Naive thymus-derived CD8-positive, alpha-beta T cell (primary cell): ENCODE results near the gene PKMYT1. TPM values are rescaled to one million over a fixed set of nuclear protein-coding genes. Genes with fewer than 3 reads are reported as not detected.

Experiments
- ATAC-seq, 2 donors: fragments of 150-1000 bp; cut with Tn5 transposase in 1 of 2; sonication (Bioruptor Pico), chemical (Tn5 transposase) in 1 of 2; 1 replicate in 1 of 2; 2 replicates in 1 of 2; pipeline ENCODE4 v1.10.0; 2021; ENCODE audit warnings: mild to moderate bottlenecking in 2 of 2, moderate library complexity in 2 of 2
- POLR2A ChIA-PET: fragments of 350-600 bp; sonication (Branson Sonifier 250); formaldehyde crosslinking; loops from one replicate; lab custom pipeline; 2021; ENCODE audit warnings: antibody characterized with exemption; lab: Charles Lee
- DNase-seq, 10 donors: peaks; one replicate each; pipeline versions ENCODE4 v3.0.0 to v3.0.0-alpha.2; 2020 to 2022
- H3K27ac Mint-ChIP-seq, 10 donors: one replicate each; pipeline ENCODE4 v1.8.0; 2020 to 2022; ENCODE audit warnings: mild to moderate bottlenecking in 10 of 10, mixed read lengths in 10 of 10, moderate library complexity in 4 of 10, inconsistent platforms in 1 of 10
- H3K27me3 Mint-ChIP-seq, 5 donors: one replicate each; pipeline ENCODE4 v1.8.0; 2021 to 2022; ENCODE audit warnings: mixed read lengths in 5 of 5
- H3K36me3 Mint-ChIP-seq, 3 donors: one replicate each; pipeline ENCODE4 v1.8.0; 2020 to 2022; ENCODE audit warnings: mixed read lengths in 3 of 3, mild to moderate bottlenecking in 2 of 3, inconsistent platforms in 1 of 3
- H3K4me1 Mint-ChIP-seq, 4 donors: one replicate each; pipeline ENCODE4 v1.8.0; 2021 to 2022; ENCODE audit warnings: mixed read lengths in 4 of 4
- H3K4me3 Mint-ChIP-seq, 10 donors: one replicate each; pipeline ENCODE4 v1.8.0; 2020 to 2022; ENCODE audit warnings: mild to moderate bottlenecking in 10 of 10, mixed read lengths in 10 of 10, moderate library complexity in 6 of 10, inconsistent platforms in 1 of 10
- H3K9me3 Mint-ChIP-seq, 9 donors: one replicate each; pipeline ENCODE4 v1.8.0; 2020 to 2022; ENCODE audit warnings: mixed read lengths in 9 of 9, mild to moderate bottlenecking in 3 of 9, inconsistent platforms in 1 of 9, moderate library complexity in 1 of 9
- polyA plus RNA-seq, 3 donors: library from polyadenylated mRNA; unstranded; fragments of 300-500 nt; fragmentation: Illumina TruSeq; gene quantifications; one replicate each; pipeline ENCODE4 v1.2.3, GENCODE V29; 2021
- total RNA-seq, 8 experiments: library from RNA in 2 of 8; stranded (reverse) in 2 of 8; gene quantifications; one replicate each; pipeline ENCODE4 v1.2.3 and lab custom pipeline; 2021 to 2026

PKMYT1 gene
- total and polyA plus RNA-seq, 5 experiments from 2014 or later: 0.37 TPM; not detected in 4

DNA sequence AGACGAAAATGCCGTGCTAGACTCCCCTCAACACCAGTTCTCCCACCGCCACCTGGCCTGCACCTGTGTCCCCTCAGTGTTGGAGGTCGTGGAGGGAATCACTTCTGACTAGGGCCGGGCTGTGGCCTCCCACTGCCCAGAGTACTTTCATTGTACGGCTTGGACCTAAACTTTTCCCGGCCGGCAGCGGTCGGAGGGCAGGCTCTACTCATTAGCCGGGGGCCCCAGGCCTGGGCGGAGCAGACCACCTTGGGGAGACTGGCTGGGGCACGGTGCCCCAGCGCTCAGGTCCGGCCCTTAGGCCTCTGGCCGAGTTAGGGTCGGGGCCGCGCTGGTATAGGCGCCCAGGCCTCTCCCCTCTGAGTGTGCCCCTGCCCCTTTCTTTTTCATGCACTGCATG lies 37.1 kb upstream of the PKMYT1 start:
- DNase-seq (peak in 1 of 10 donors; percentile 52), ATAC-seq (no peak)
- H3K4me3 Mint-ChIP-seq: no peak overlapping the region
- H3K4me1 Mint-ChIP-seq: peaks cover 13 to 39% (median 32%) of the 10 kb centered on the region in 4 donors
- H3K36me3 Mint-ChIP-seq: no peaks in the 10 kb centered on the region
- no peak overlapping the region for H3K27ac Mint-ChIP-seq
- H3K9me3 Mint-ChIP-seq: no peaks in the 10 kb centered on the region
- POLR2A ChIA-PET: no interaction called here
- peaks cover 0 to 7% (median 2%) of the 10 kb centered on the region in 5 donors for H3K27me3 Mint-ChIP-seq

DNA sequence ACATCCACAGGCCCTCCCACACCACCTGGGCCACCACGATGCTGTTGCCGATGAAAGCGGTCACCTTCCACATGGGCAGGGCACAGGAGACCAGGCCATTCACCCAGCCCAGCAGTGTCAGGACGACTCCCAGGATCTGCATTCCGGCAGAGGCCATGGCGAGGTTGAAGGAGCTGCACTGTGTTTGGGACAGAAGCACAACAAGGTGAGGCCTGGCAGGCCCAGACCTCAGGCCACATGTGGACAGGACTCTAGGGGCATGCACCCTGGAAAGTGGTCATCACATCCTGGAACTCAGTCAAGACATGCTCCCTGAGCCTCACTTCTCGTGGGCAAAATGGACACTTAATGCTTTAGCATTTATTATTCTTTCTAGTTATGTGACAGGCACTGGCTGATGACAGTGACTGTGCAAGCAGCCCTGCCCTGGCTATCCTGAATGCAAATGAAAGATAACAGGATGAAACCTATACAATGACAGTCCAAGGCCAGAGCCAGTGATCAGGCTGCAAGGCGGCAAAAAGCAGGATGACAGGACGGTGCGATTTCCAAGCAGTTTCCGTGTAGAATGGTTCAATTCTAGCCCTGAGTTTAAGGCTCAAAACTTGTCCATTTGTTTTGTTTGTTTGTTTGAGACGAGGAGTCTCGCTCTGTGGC lies 35.7 kb upstream of the PKMYT1 start:
- Mint-ChIP-seq H3K36me3 (no peaks in the 10 kb centered on the region), H3K4me1 (peaks cover 2 to 25% (median 20%) of the 10 kb centered on the region in 4 donors), H3K27me3 (peaks cover 0 to 13% (median 2%) of the 10 kb centered on the region in 5 donors), H3K9me3 (no peaks in the 10 kb centered on the region), H3K4me3 (peak overlapping the region in 1 of 10 donors; percentile 74), H3K27ac (peak overlapping the region in 1 of 10 donors; percentile 52)
- DNase-seq (no peak), ATAC-seq (no peak)
- POLR2A ChIA-PET: no interaction called here

DNA sequence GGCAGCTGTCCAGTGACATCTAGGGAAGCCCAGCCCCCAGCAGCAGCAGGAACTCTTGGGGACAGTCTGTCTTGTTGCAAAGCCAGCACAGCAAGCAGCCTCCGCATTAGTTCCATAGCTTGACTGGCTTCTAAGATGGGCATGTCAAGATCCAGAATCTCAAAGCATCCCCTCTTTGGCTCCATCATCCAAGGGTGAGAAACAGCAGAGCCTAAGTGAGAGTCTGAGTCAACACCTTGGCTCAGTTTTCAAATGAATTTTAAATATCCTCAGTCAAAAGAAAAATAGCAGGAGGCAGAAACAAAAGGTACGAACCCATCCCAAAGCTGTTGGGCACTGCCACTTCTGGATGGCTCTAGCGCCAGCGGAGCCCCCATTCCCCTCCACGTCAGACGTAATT lies 34.7 kb upstream of the PKMYT1 start:
- POLR2A ChIA-PET: interaction anchor here (0.8 kb wide), 1 partner anchor 13 kb away, joined by 3 read pairs; no protein-coding TSS in a partner anchor

DNA sequence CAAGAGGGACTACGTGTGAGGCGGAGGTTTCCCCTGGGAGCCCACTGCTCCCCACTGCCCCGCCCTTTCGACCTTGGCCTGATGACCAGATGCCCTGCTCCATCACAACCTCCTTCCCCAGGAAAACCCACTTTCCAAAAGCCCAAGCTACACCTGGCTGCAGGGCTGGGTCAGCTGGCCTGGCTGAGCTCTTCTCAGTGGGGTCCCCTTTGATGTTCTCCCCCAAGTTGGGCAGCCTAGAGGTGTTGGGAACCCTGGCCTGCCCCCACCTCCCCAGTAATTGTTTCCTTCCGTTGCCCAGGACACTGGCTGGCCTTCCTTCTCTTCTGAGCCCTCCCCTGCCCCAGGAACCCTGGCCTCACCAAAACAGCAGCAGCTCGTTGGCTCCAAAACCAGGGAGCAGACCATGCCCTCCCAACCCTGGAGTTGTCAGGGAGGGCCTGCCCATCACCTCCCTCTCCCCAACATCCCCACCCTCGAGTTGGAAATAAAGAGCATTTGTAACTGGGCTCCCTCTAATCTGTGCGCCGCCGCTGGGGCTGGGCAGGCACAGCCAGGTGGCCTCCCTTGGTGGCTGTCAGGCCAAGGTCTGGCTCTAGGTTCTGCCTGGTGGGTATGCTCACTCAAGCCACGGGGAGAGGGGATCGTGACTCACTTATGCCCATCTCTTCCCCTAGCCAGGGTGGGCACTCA lies 33.9 kb upstream of the PKMYT1 start:
- DNase-seq (peak in 1 of 10 donors; percentile 43), ATAC-seq (no peak)
- peaks cover 0 to 13% (median 7%) of the 10 kb centered on the region in 4 donors for H3K4me1 Mint-ChIP-seq
- peaks cover 0 to 13% (median 2%) of the 10 kb centered on the region in 5 donors for H3K27me3 Mint-ChIP-seq
- H3K27ac Mint-ChIP-seq: no peak overlapping the region
- H3K9me3 Mint-ChIP-seq: no peaks in the 10 kb centered on the region
- no peaks in the 10 kb centered on the region for H3K36me3 Mint-ChIP-seq
- POLR2A ChIA-PET: interaction anchor here (1.2 kb wide), 1 partner anchor 10 kb away, joined by 3 read pairs; no protein-coding TSS in a partner anchor
- no peak overlapping the region for H3K4me3 Mint-ChIP-seq

More for the DNA sequence above, 34.7 kb upstream of the PKMYT1 start:
- DNase-seq (peak in 1 of 10 donors; percentile 40), ATAC-seq (no peak)
- peaks cover under 1 to 19% (median 13%) of the 10 kb centered on the region in 4 donors for H3K4me1 Mint-ChIP-seq
- no peaks in the 10 kb centered on the region for H3K36me3 Mint-ChIP-seq
- H3K9me3 Mint-ChIP-seq: no peaks in the 10 kb centered on the region
- no peak overlapping the region for H3K27ac Mint-ChIP-seq
- H3K4me3 Mint-ChIP-seq: no peak overlapping the region
- peaks cover 0 to 13% (median 2%) of the 10 kb centered on the region in 5 donors for H3K27me3 Mint-ChIP-seq

DNA sequence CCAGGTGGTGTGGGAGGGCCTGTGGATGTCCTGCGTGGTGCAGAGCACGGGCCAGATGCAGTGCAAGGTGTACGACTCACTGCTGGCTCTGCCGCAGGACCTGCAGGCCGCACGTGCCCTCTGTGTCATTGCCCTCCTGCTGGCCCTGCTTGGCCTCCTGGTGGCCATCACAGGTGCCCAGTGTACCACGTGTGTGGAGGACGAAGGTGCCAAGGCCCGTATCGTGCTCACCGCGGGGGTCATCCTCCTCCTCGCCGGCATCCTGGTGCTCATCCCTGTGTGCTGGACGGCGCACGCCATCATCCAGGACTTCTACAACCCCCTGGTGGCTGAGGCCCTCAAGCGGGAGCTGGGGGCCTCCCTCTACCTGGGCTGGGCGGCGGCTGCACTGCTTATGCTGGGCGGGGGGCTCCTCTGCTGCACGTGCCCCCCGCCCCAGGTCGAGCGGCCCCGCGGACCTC lies 33.3 kb upstream of the PKMYT1 start:
- Mint-ChIP-seq H3K27ac (no peak overlapping the region), H3K4me3 (no peak overlapping the region), H3K4me1 (peaks cover 2 to 17% (median 11%) of the 10 kb centered on the region in 4 donors), H3K36me3 (no peaks in the 10 kb centered on the region), H3K27me3 (peaks cover 0 to 13% (median 2%) of the 10 kb centered on the region in 5 donors), H3K9me3 (no peaks in the 10 kb centered on the region)
- ATAC-seq (no peak), DNase-seq (peak in 1 of 10 donors; percentile 53)
- POLR2A ChIA-PET: interaction anchor here (1.2 to 10.1 kb wide), 2 partner anchors 10 to 12 kb away, joined by 3 to 170 read pairs; partner anchors contain the start of genes CLDN6, HCFC1R1, THOC6 and TNFRSF12A

DNA sequence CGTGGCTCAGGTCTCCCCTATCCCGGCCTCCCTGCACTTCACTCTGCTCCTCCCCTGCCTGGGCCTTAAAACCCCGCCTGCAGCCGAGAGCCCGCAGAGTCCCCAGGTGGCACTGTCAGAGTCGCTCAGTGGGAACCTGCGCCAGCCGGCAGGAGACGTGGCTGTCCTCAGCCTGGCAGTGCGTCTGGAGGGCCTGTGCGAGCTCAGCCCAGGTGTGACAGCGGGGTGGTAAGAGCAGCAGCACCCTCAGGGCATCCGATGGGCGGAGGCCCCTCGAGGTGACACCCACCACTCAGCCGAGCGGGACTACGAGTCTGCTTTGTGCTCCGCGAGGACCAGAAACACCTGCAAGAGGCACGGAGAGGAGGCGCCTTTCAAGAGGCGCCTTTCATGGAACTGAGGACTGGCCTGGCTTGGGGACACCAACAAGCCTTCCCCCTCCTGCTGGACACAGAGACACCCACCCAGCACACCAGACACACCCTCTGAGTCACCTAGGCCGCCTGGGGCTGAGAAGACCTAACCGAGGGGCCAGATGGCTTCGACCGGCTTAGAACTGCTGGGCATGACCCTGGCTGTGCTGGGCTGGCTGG lies 32.7 kb upstream of the PKMYT1 start, which contains the start of gene CLDN9:
CLDN9 (plus strand) TSS at position 96 of the 593 bp plus-strand sequence; CDS start at position 536, 440 bp downstream.
- no peaks in the 10 kb centered on the region for H3K36me3 Mint-ChIP-seq
- no peaks in the 10 kb centered on the region for H3K9me3 Mint-ChIP-seq
- H3K27me3 Mint-ChIP-seq: peaks cover 0 to 13% (median 2%) of the 10 kb centered on the region in 5 donors
- DNase-seq: peak in 1 of 10 donors; percentile 59
- peaks cover 8 to 17% (median 13%) of the 10 kb centered on the region in 4 donors for H3K4me1 Mint-ChIP-seq
- H3K27ac Mint-ChIP-seq: no peak within 1 kb of the TSS
- POLR2A ChIA-PET: interaction anchor here (10.1 kb wide), 1 partner anchor 12 kb away, joined by 170 read pairs; the partner anchor contains the start of genes CLDN6, HCFC1R1, THOC6 and TNFRSF12A
- ATAC-seq: peak; percentile 48 to 55
- H3K4me3 Mint-ChIP-seq: peak within 1 kb of the TSS in 2 of 10 donors; percentile 7 to 8

DNA sequence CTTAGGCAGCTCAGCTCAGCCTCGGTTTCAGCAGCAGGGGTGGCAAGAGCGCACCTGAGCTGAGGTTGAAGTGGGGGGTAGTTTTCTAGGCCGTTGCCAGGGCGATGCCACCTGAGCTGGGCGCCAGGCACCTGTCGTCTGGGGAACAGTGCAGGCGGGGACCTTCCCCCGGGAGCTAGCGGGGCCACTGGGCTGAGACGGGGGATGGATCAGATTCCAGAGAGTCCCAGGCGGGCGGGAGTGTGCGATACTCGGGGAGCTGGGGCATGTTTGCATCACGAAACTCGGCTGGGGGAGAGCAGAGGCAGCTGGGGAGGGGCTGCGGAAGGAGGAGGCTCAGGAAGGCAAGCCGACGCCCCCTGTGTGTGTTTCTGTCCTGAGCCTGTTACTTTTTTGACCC lies 32.0 kb upstream of the PKMYT1 start:
- peaks cover 12 to 23% (median 18%) of the 10 kb centered on the region in 4 donors for H3K4me1 Mint-ChIP-seq
- H3K4me3 Mint-ChIP-seq: peak overlapping the region in 2 of 10 donors; percentile 7 to 8
- ATAC-seq (peak; percentile 36 to 39), DNase-seq (peak in 1 of 10 donors; percentile 53)
- no peak overlapping the region for H3K27ac Mint-ChIP-seq
- no peaks in the 10 kb centered on the region for H3K36me3 Mint-ChIP-seq
- H3K27me3 Mint-ChIP-seq: peaks cover 0 to 13% (median 2%) of the 10 kb centered on the region in 5 donors
- H3K9me3 Mint-ChIP-seq: no peaks in the 10 kb centered on the region
- POLR2A ChIA-PET: interaction anchor here (0.6 to 10.1 kb wide), 2 partner anchors 13 to 1475 kb away, joined by 3 to 170 read pairs; partner anchors contain the start of genes CLDN6, HCFC1R1, THOC6 and TNFRSF12A

DNA sequence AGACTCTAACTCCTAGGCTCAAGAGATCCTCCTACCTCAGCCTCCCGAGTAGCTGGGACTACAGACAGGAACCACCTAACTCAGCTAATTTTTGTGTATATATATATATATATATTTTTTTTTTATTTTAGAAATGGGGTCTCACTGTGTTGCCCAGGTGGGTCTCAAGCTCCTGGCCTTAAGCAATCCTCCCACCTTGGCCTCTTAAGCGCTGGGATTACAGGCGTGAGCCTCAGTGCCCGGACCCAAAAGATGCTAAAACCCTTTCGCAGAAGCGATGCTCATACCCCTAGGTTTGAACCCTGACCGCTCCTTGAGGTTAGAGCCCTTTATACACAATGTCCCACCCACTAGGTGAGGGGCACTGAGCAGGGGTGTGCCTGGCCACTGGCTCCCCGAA lies 30.3 kb upstream of the PKMYT1 start:
- Mint-ChIP-seq H3K9me3 (no peaks in the 10 kb centered on the region), H3K4me3 (no peak overlapping the region), H3K36me3 (no peaks in the 10 kb centered on the region), H3K27me3 (peaks cover 0 to 14% (median 1%) of the 10 kb centered on the region in 5 donors), H3K27ac (no peak overlapping the region), H3K4me1 (peaks cover 16 to 32% (median 26%) of the 10 kb centered on the region in 4 donors)
- POLR2A ChIA-PET: interaction anchor here (0.6 to 10.1 kb wide), 3 partner anchors 10 to 55 kb away, joined by 4 to 170 read pairs (median 5); partner anchors contain the start of genes CLDN6, HCFC1R1, IL32 and THOC6
- no peak for DNase-seq
- no peak for ATAC-seq

DNA sequence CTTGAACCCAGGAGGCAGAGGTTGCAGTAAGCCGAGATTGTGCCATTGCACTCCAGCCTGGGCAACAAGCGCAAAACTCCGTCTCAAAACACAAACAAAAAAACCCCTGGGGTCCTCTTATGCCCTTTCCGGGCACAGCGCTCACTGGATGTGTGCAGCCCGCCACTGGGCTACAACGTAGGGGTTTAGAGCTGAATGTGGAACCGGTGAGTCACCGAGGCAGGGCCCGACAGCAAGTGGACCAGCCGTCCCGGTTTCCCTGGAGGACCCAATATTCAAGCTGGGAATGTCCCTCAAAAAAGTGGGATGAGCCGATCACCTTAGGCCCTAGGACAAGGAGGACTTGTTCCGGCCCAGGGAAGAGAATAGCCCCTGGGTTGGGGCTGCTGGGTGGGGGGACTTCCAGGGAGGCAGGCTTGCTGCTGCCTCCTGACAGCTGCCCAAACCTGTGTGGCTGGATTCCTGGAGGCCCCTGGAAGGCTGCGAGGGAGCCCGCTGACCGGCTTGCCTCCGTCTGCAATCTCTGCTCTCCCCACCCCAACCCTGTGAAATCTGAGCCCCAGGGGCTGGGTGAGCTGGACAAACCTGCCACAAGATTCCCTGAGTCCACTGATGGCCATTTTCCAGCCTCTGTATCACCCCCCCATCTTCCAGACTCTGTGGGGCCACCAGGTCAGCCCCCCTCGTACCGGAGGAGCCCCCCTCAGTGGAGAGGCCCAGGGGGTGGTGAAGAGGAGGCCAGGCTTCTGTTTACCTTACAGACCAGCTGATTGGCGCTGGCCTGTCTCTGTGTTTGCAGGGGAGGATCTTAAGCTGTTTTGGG lies 29.5 kb upstream of the PKMYT1 start:
- peaks cover 16 to 35% (median 29%) of the 10 kb centered on the region in 4 donors for H3K4me1 Mint-ChIP-seq
- DNase-seq: no peak
- ATAC-seq: no peak
- H3K4me3 Mint-ChIP-seq: peak overlapping the region in 1 of 10 donors; percentile 24
- no peaks in the 10 kb centered on the region for H3K36me3 Mint-ChIP-seq
- H3K27ac Mint-ChIP-seq: no peak overlapping the region
- H3K27me3 Mint-ChIP-seq: peaks cover 0 to 16% (median 1%) of the 10 kb centered on the region in 5 donors
- H3K9me3 Mint-ChIP-seq: no peaks in the 10 kb centered on the region
- POLR2A ChIA-PET: interaction anchor here (10.1 kb wide), 1 partner anchor 15 kb away, joined by 170 read pairs; the partner anchor contains the start of genes CLDN6, HCFC1R1, THOC6 and TNFRSF12A

DNA sequence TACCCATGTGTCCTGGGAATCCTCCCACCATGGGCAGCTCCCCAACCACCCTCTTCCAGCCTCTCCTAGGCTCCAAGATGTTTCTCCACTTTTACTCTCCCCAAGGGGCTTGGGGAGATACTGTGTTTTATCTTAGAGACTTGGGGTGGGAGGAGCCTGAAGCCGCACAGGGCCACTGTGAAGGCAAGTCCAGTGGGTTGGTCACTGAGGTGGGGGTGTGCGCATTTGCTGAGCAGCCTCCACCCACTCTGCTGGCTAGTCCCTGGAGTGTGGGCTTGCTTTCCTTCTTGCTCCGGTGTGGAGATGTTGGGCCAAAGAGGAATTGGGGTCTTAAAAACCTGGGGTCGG lies 28.4 kb upstream of the PKMYT1 start:
- DNase-seq (no peak), ATAC-seq (no peak)
- POLR2A ChIA-PET: interaction anchor here (1.1 to 10.1 kb wide), 2 partner anchors 17 to 28 kb away, joined by 3 to 170 read pairs; partner anchors contain the start of genes CLDN6, HCFC1R1, THOC6 and TNFRSF12A
- Mint-ChIP-seq H3K9me3 (no peaks in the 10 kb centered on the region), H3K27me3 (peaks cover 0 to 17% (median 1%) of the 10 kb centered on the region in 5 donors), H3K4me3 (peak overlapping the region in 4 of 10 donors; percentile 30 to 85 (median 76)), H3K4me1 (peaks cover 16 to 38% (median 31%) of the 10 kb centered on the region in 4 donors), H3K27ac (no peak overlapping the region), H3K36me3 (no peaks in the 10 kb centered on the region)
